RCC 7860 (cell line): ENCODE measurements around the gene NKAIN2.
"Not testable (repeated sequence)": the region's sequence is repeated elsewhere in the genome, so short reads cannot be mapped to it uniquely, and the experiment has no call there.

Experiments
- DNase-seq: peaks from one replicate; pipeline ENCODE4 v3.0.0-alpha.2; 2015; ENCODE audit warnings: low spot score
- FAIRE-seq: peaks from 2 replicates; lab custom pipeline; 2012; peaks lifted over from hg19 to GRCh38; lab: Jason Lieb, UNC

The NKAIN2 gene

DNA sequence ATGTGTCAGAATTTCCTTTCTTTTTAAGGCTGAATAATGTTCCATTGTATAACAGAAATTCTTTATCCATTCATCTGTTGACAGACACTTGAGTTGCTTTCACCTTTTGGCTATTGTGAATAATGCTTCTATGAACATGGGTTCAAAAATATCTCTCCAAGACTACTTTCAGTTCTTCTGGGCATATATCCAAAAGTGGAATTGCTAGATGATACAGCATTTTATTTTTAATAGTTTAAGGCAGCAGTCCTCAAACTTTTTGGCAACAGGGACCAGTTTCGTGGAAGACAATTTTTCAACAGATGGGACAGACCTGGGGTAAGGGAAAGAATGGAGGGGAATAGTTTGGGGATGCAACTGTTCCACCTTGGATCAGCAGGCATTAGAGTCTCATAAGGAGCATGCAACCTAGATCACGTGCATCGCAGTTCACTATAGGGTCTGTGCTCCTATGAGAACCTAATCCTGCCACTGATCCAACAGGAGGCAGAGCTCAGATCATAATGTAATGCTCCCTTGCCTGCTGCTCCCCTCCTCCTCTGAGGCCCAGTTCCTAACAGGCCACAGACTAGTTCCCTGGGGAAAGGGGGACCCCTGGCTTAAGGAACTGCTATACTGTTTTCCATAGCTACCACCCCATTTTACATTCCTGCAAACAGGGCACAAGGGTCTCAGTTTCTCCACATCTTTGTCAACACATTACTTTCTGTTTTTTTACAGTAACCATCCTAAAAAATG, 918.6 kb downstream of the NKAIN2 start:
- no peak for FAIRE-seq
- no peak for DNase-seq

- FAIRE-seq (no peak), DNase-seq (no peak)
Measured at GRCh38 chr6:124723671-124724070, 920.0 kb downstream of the NKAIN2 start.

- not testable (repeated sequence) for FAIRE-seq, DNase-seq
Measured at GRCh38 chr6:124737804-124738203, 934.1 kb downstream of the NKAIN2 start.

- no peak for DNase-seq
- no peak for FAIRE-seq
Measured at GRCh38 chr6:124738482-124738881, 934.8 kb downstream of the NKAIN2 start.

- DNase-seq (no peak), FAIRE-seq (no peak)
Measured at GRCh38 chr6:124741341-124741740, 937.7 kb downstream of the NKAIN2 start.

- no peak for FAIRE-seq
- no peak for DNase-seq
Measured at GRCh38 chr6:124742971-124743370, 939.3 kb downstream of the NKAIN2 start.

DNA sequence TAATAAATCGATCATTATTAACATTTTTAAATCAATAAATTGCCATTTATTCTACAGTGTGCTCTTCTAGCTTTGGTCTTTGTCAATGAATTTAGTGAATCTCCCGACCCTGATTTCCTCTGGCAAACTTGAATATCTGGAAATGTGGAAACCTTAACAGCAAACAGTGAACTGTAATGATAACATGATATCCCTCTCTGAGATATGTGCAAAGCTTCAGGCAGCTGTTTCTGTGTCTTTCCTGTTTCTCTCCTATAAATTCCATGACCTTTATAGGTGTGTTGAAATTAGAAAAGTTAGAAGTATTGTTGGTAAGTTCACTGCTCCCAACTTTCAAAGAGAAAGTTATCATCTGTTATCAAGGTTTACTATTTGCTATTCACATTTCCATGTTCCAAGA, 939.8 kb downstream of the NKAIN2 start:
- no peak for DNase-seq
- no peak for FAIRE-seq

DNA sequence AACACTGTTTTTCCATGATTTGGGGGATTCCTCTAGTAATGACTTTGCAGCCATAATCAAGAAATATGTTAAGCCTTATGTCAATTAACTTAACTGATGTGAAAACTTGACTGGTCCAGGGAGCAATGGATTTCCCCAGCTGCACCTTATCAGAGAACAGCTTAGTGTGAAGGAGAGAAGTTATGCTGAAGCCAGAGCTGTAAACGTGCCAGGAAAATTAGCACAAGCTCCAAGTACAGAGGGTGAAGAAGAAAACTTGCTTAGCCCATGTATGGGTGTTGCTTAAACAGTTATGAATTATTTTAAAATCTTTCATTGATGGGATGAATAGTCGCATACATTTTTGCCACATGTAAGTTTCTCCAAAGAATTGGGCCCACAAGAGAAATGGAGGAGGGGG, 943.7 kb downstream of the NKAIN2 start:
- no peak for DNase-seq
- FAIRE-seq = no peak

DNA sequence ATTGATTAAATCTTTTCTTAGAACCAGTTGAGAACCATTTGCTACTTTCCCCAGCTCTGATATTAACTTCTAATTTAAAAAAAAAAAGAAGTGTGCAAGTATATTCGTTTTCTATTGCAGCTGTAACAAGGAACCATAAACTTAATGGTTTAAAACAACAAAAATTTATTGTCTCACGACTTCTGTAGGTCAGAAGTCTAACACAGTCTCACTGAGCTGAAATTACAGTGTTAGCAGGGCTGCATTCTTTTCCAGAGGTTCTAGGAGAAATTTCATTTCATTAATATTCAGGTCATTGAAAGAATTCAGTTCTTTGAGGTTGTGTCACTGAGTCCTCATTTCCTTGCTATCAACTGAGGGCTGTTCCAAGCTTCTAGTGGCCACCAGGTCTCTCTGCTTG, 945.1 kb downstream of the NKAIN2 start:
- FAIRE-seq = no peak

DNA sequence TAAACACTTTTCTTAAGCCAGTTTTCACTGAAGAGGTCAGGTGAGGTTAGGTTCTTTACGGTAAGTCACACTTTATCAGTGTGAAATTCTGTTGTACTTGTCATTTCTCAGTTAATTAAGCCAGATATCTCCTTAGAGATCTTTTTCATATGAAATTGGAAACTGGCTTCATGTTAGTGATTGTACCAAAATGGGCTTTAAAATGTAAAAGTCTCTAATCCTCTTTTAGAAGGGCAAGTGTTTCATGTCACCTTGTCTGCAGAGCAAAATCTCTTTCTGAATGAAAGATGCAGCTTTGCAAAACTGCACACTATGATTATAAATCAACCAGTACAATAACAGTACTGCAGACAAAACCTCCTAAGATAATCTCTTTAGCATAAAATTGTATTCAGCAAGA, 949.3 kb downstream of the NKAIN2 start:
- FAIRE-seq = no peak
- DNase-seq = no peak

More for the DNA sequence above, 945.1 kb downstream of the NKAIN2 start:
- DNase-seq = no peak

DNA sequence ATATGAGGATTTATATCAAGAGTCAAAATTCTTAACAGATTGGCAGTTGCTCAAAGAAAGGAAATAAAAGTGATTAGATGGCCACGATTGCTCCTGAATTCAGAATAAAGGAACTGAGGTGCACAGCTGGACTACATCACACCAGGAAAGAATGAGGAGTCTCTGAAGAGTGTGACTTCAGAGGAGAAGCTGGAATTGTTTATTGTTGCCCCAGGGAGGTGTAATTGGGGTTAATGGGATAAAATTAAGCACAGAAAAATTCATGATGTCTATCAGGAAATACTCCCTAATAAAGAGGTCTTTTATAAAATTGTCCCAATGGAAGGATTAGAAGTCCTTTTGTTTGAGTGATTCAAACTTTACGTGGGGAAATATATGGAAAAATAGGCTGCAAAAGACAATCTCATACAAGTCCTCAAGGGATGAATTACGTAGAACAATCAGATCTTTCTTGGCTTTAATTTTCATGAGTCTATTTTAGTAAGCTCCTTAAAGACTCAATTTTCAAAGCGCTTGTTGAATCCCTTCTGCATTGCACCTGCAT, 950.0 kb downstream of the NKAIN2 start:
- DNase-seq (no peak), FAIRE-seq (no peak)

GRCh38 chr6:124755321-124755720, 951.7 kb downstream of the NKAIN2 start:
- DNase-seq (no peak), FAIRE-seq (no peak)

- no peak for DNase-seq
- FAIRE-seq = no peak
Measured at GRCh38 chr6:124757560-124757959, 953.9 kb downstream of the NKAIN2 start.

DNA sequence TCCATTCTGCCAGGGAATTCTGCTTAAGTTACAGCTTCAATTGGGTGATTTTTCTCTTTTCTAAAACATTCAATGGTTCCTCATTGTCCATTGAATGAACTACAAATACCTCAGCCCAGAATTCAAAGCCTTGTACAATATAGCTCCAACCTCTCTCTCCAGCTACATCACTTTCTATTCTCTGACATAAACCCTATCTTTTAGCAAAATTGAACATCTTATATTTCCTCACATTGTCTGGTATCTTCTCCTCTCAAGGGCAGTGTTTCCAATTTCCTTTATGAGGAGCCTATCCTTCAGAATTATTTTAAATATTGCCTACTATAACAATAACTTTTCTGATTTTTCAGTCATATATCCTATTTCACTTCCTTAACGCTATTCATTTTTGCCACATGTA, 955.0 kb downstream of the NKAIN2 start:
- FAIRE-seq = no peak
- no peak for DNase-seq

- no peak for FAIRE-seq
- no peak for DNase-seq
Measured at GRCh38 chr6:124765280-124765679, 961.6 kb downstream of the NKAIN2 start.

- no peak for FAIRE-seq
- DNase-seq = no peak
Measured at GRCh38 chr6:124768224-124768623, 964.6 kb downstream of the NKAIN2 start.

DNA sequence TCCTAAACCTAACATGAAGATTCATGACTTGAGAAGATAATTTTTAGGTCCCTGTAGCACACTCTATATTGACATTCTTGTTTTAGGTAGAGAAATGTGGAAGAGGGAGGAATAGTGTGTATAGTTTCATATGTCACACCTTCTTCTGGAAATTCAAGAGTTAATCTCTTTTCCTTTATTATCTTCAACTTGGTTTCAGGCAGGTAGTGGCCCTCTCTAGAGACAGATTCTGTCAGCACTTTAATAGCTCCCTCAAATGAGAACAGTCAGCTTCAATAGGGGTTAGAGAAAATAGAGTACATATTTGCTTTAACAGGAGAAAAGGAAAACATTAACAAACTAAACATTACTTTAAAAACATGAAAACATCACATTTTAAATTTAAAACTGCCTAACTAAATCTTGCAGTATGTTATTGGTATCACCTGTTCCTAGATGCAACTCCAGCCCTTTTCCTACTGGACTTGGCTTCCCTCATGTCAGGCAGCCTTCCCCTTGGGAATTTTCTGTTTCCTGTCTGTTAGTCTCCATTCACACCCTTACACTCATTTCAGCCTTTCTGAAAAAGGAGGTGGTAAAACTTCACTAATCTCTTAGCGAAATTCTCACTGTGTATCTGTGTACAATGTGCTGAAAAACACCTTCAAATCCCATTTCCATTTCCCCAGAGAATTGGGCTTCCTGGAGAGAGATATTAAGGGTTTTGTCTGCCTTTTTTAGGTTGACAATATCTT, 966.3 kb downstream of the NKAIN2 start:
- DNase-seq (no peak), FAIRE-seq (no peak)

- no peak for DNase-seq
- no peak for FAIRE-seq
Measured at GRCh38 chr6:124770784-124771183, 967.1 kb downstream of the NKAIN2 start.

- FAIRE-seq (no peak), DNase-seq (no peak)
Measured at GRCh38 chr6:124772733-124773319, 969.2 kb downstream of the NKAIN2 start.

- FAIRE-seq = no peak
- DNase-seq = no peak
Measured at GRCh38 chr6:124775121-124775520, 971.5 kb downstream of the NKAIN2 start.

- no peak for FAIRE-seq
- no peak for DNase-seq
Measured at GRCh38 chr6:124777863-124778262, 974.2 kb downstream of the NKAIN2 start.

- FAIRE-seq = no peak
- DNase-seq = no peak
Measured at GRCh38 chr6:124780623-124781022, 977.0 kb downstream of the NKAIN2 start.
